Measurements from ENCODE around the gene FEZF1. TPM values are rescaled to one million over a fixed set of nuclear protein-coding genes. Genes with fewer than 3 reads are reported as not detected.

Gene FEZF1
- total RNA-seq, 1 donor from 2014 or later: not detected

- no peak overlapping the region for H3K4me3 ChIP-seq (ENCODE audit: low read depth, low read length)
- TF ChIP-seq CTCF (conservative IDR thresholded peaks at IDR 0.05; ENCODE audit: low read depth, low read length): no peak
- DNase-seq (ENCODE audit: low read depth): no peak
These were observed 2.4 kb downstream of the FEZF1 start for GRCh38 chr7:122301858-122302760.

DNA sequence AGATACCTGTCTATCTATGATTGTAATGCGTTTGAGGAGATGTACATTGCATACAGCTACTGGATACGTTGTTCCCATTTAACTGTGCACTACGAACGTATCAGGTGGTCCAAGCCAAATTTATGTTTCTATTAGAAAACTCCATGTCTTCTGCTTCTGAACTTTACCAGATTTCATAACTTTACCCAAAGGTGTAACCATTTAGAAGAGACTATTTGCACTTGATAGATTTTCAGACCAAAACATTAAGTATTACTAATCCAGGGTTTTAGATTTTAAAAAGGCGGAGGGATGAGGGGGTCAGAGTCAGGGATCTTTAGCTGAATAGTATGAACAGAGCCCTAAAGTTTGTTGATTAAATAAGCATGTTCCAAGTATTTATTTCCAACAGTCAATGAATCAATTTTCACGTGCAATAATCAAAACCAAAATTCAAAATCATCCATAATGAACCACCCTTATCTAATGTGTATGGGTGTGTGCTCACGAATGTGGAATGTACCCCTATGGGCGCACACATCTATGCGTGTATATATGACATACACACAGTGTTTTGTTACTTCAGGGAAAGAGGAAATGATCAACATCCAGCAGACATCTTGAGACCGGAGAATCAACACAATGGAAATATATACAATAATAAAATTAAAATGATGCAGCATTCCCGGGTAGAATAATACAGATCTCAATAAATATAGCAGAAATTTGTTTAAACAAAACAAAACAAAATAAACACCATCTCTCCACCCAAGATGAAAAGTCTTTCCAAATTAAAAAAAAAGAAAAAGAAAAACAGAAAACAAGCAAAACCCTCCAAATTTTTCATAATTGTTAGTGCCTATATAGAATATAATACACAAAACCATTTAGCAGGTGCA, 3.4 kb downstream of the FEZF1 start:
- H3K4me3 ChIP-seq (ENCODE audit: low read depth, low read length): no peak overlapping the region
- DNase-seq (ENCODE audit: low read depth): no peak
- TF ChIP-seq CTCF (conservative IDR thresholded peaks at IDR 0.05; ENCODE audit: low read depth, low read length): no peak

GRCh38 chr7:122300211-122300932, 4.2 kb downstream of the FEZF1 start:
- no peak overlapping the region for H3K4me3 ChIP-seq (ENCODE audit: low read depth, low read length)
- DNase-seq (ENCODE audit: low read depth): no peak
- TF ChIP-seq CTCF (conservative IDR thresholded peaks at IDR 0.05; ENCODE audit: low read depth, low read length): no peak

GRCh38 chr7:122299624-122300210, 4.8 kb downstream of the FEZF1 start:
- no peak for TF ChIP-seq CTCF (conservative IDR thresholded peaks at IDR 0.05; ENCODE audit: low read depth, low read length)
- no peak overlapping the region for H3K4me3 ChIP-seq (ENCODE audit: low read depth, low read length)
- DNase-seq (ENCODE audit: low read depth): no peak

DNA sequence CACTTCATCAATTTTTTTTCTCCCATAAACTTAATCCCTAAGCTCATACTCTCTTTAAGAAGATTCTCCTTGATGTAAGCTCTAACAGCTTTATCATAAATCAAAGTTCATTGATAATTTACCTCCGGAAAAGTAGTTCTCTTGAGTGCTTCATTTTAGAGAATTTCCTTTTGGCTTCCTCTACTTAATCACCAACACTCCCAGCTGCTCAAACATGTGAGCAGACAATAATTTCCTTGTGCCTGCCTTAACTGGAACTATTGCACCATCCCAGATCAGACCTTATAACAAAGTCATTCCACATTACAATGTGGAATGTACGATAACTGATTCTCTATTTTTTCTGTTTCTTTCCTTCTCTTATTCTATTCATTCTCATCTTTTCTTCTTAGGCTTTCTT, 5.9 kb downstream of the FEZF1 start:
- DNase-seq (ENCODE audit: low read depth): no peak
- H3K4me3 ChIP-seq (ENCODE audit: low read depth, low read length): no peak overlapping the region
- no peak for TF ChIP-seq CTCF (conservative IDR thresholded peaks at IDR 0.05; ENCODE audit: low read depth, low read length)

DNA sequence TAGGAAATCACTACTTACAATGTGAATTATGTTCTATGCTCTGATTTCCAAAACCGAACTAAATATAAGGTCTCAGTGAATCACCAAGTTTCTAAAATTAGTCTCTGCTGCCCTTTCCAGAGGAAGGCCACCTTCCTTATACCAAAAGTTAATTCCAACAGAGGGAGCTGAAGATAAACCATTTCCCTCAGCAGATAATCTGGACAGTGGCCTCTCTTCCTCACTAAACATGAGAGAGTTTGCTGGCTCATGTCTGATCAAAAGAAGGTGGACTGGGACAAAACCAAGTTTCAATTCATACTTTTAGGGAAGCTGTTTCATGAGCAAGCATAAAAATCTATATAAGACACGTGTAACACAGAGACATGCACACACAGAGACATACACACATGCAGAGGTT, 6.4 kb downstream of the FEZF1 start:
- no peak for TF ChIP-seq CTCF (conservative IDR thresholded peaks at IDR 0.05; ENCODE audit: low read depth, low read length)
- no peak for DNase-seq (ENCODE audit: low read depth)
- no peak overlapping the region for H3K4me3 ChIP-seq (ENCODE audit: low read depth, low read length)
